Vagina (tissue), 2 donors: Measurements from ENCODE around the gene RASA3.

ENCODE experiments used
- CTCF ChIP-seq, 3 experiments: fragments of 450-650 bp in 2 of 3; fragments of 200-600 bp in 1 of 3; sonication (generic) in 1 of 3; IDR thresholded peaks; one replicate each; pipeline ENCODE4 v1.5.1; 2017 to 2019; ENCODE audit warnings: antibody characterized with exemption in 3 of 3, mild to moderate bottlenecking in 2 of 3, moderate library complexity in 2 of 3
- POLR2A ChIP-seq, 2 donors: fragments of 450-650 bp; IDR thresholded peaks; one replicate each; pipeline ENCODE4 v1.6.1; 2017; ENCODE audit warnings: antibody characterized with exemption in 2 of 2, mild to moderate bottlenecking in 2 of 2, moderate library complexity in 2 of 2
- POLR2AphosphoS5 ChIP-seq, 2 donors: sonication (generic); formaldehyde crosslinking; IDR thresholded peaks; one replicate each; pipeline ENCODE4 v1.9.0; 2017; ENCODE audit warnings: antibody characterized with exemption in 2 of 2, mild to moderate bottlenecking in 2 of 2, low read depth in 1 of 2; ENCODE audit not compliant: insufficient read depth in 1 of 2

- TF ChIP-seq CTCF (IDR thresholded peaks at IDR 0.05) (no peak), POLR2A (IDR thresholded peaks at IDR 0.05) (no peak), POLR2AphosphoS5 (IDR thresholded peaks at IDR 0.05; ENCODE audit: insufficient read depth in 1 of 2, low read depth in 1 of 2) (no peak)
Measured at GRCh38 chr13:113981194-113981605, 151.2 kb downstream of the RASA3 start.
